ENCODE measurements around the gene RAB21. TPM values are rescaled to one million over a fixed set of nuclear protein-coding genes. Genes with fewer than 3 reads are reported as not detected.
"Not testable (repeated sequence)": the region's sequence is repeated elsewhere in the genome, so short reads cannot be mapped to it uniquely, and the experiment has no call there.

Gene RAB21
- total RNA-seq, 1 donor from 2014 or later: 163 TPM

GRCh38 chr12:71782017-71782416 lies 27.4 kb downstream of the RAB21 start:
- DNase-seq: no peak
- ATAC-seq (ENCODE audit: poor library complexity): no peak
- intact Hi-C loops (cut with DNase I): loop anchor here (5.0 kb wide), 1 partner anchor 55 kb away; the partner anchor contains the start of gene TBC1D15

GRCh38 chr12:71786829-71787228 lies 32.2 kb downstream of the RAB21 start:
- no peak for DNase-seq
- ATAC-seq (ENCODE audit: poor library complexity): no peak
- intact Hi-C loops (cut with DNase I): no loop called here

GRCh38 chr12:71787580-71787979 lies 32.9 kb downstream of the RAB21 start:
- intact Hi-C loops (cut with DNase I): no loop called here
- DNase-seq (no peak), ATAC-seq (ENCODE audit: poor library complexity) (no peak)

- no peak for ATAC-seq (ENCODE audit: poor library complexity)
- intact Hi-C loops (cut with DNase I): no loop called here
Measured at GRCh38 chr12:71790331-71790730, 35.7 kb downstream of the RAB21 start.

GRCh38 chr12:71791473-71792150 lies 36.9 kb downstream of the RAB21 start:
- intact Hi-C loops (cut with DNase I): no loop called here
- no peak for DNase-seq
- no peak for ATAC-seq (ENCODE audit: poor library complexity)

More at GRCh38 chr12:71790331-71790730, 35.7 kb downstream of the RAB21 start:
- DNase-seq: no peak

- ATAC-seq (ENCODE audit: poor library complexity): no peak
Measured at GRCh38 chr12:71792599-71792998, 37.9 kb downstream of the RAB21 start.

GRCh38 chr12:71795901-71796300 lies 41.2 kb downstream of the RAB21 start:
- intact Hi-C loops (cut with DNase I): no loop called here
- DNase-seq (no peak), ATAC-seq (ENCODE audit: poor library complexity) (no peak)

More at GRCh38 chr12:71792599-71792998, 37.9 kb downstream of the RAB21 start:
- intact Hi-C loops (cut with DNase I): no loop called here
- DNase-seq: no peak

GRCh38 chr12:71797531-71797930 lies 42.9 kb downstream of the RAB21 start:
- intact Hi-C loops (cut with DNase I): no loop called here
- ATAC-seq (ENCODE audit: poor library complexity) (no peak), DNase-seq (no peak)

- ATAC-seq (ENCODE audit: poor library complexity): no peak
- intact Hi-C loops (cut with DNase I): no loop called here
Measured at GRCh38 chr12:71799106-71799505, 44.4 kb downstream of the RAB21 start.

GRCh38 chr12:71800177-71800576 lies 45.5 kb downstream of the RAB21 start:
- ATAC-seq (ENCODE audit: poor library complexity) (no peak), DNase-seq (no peak)
- intact Hi-C loops (cut with DNase I): no loop called here

More at GRCh38 chr12:71799106-71799505, 44.4 kb downstream of the RAB21 start:
- no peak for DNase-seq

- DNase-seq (no peak), ATAC-seq (ENCODE audit: poor library complexity) (no peak)
Measured at GRCh38 chr12:71804505-71804904, 49.8 kb downstream of the RAB21 start.

GRCh38 chr12:71810921-71811320 lies 56.3 kb downstream of the RAB21 start:
- ATAC-seq (ENCODE audit: poor library complexity): no peak
- DNase-seq: no peak
- intact Hi-C loops (cut with DNase I): no loop called here

More at GRCh38 chr12:71804505-71804904, 49.8 kb downstream of the RAB21 start:
- intact Hi-C loops (cut with DNase I): no loop called here

GRCh38 chr12:71815242-71815641 lies 60.6 kb downstream of the RAB21 start:
- DNase-seq; intact Hi-C loops (cut with DNase I); ATAC-seq (ENCODE audit: poor library complexity): not testable (repeated sequence)

GRCh38 chr12:71822088-71822487 lies 67.4 kb downstream of the RAB21 start:
- ATAC-seq (ENCODE audit: poor library complexity); DNase-seq; intact Hi-C loops (cut with DNase I): not testable (repeated sequence)

- intact Hi-C loops (cut with DNase I): no loop called here
- DNase-seq: no peak
- ATAC-seq (ENCODE audit: poor library complexity): no peak
Measured at GRCh38 chr12:71828813-71829212, 74.2 kb downstream of the RAB21 start.

- no peak for ATAC-seq (ENCODE audit: poor library complexity)
- DNase-seq: no peak
- intact Hi-C loops (cut with DNase I): loop anchor here (5.0 kb wide), 1 partner anchor 55 kb away; no protein-coding TSS in a partner anchor
Measured at GRCh38 chr12:71837356-71837755, 82.7 kb downstream of the RAB21 start.

- intact Hi-C loops (cut with DNase I): loop anchor here (5.0 kb wide), 1 partner anchor 56 kb away; no protein-coding TSS in a partner anchor
Measured at GRCh38 chr12:71838231-71838630, 83.6 kb downstream of the RAB21 start.

GRCh38 chr12:71838676-71839075 lies 84.0 kb downstream of the RAB21 start:
- ATAC-seq (ENCODE audit: poor library complexity) (no peak), DNase-seq (no peak)
- intact Hi-C loops (cut with DNase I): loop anchor here (5.0 kb wide), 1 partner anchor 56 kb away; no protein-coding TSS in a partner anchor

More at GRCh38 chr12:71838231-71838630, 83.6 kb downstream of the RAB21 start:
- no peak for DNase-seq
- no peak for ATAC-seq (ENCODE audit: poor library complexity)

- intact Hi-C loops (cut with DNase I): no loop called here
- DNase-seq: no peak
- ATAC-seq (ENCODE audit: poor library complexity): no peak
Measured at GRCh38 chr12:71840231-71840847, 85.7 kb downstream of the RAB21 start.

All from Right ventricle myocardium superior (tissue), 1 donor.